Muscle of arm (tissue), 12 donors: ENCODE data around the gene ADAMTS14. TPM values are rescaled to one million over a fixed set of nuclear protein-coding genes. Genes with fewer than 3 reads are reported as not detected.

ENCODE experiments used
- DNase-seq: peaks from one replicate; pipeline ENCODE4 v3.0.0-alpha.2; 2013
- polyA plus RNA-seq, 12 donors: library from polyadenylated mRNA; unstranded; fragments of 120-200 nt; gene quantifications; one replicate each; pipeline ENCODE4 v1.2.1, GENCODE V29; 2013; ENCODE audit not compliant: insufficient read length in 12 of 12

Gene ADAMTS14
- polyA plus RNA-seq, 12 donors: 12.7 to 28.2 (median 16.0) TPM; not detected in 1

DNA sequence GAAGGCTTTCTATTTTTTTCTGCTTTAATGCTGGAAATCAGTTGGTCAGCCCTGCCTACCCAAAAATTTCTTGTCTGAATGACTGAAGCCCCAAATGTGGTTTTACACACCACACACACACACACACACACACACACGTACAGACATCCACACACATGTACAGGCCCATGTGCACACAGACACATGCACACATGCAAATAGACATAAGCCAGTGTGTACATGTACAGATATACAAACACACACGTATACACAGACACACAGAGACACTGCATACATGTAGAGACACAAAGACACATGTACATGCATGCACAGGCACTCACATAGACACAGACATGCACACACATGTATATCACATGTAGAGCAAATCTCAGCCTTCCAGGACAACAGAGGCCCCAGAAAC is 58.6 kb downstream of the ADAMTS14 start:
- no peak for DNase-seq

DNA sequence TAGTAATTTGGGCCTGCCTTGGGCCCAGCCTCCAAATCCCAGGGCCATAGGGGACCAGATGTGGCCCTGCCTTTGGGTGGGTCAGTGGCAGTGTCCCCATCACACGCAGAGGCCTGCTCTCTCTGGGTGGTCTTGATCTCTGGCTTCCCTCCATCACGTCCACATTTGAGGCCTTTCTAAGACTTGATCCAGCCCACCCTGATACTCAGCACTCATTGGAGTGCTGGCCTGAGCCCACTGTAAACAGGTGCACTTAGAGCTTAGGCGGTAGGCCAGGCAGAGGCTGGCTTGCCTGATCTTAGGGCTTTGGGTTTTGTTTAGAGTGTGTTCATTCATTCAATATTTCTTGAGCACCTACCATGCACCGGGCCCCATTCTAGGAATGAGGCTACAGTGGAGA is 60.3 kb downstream of the ADAMTS14 start:
- no peak for DNase-seq

DNA sequence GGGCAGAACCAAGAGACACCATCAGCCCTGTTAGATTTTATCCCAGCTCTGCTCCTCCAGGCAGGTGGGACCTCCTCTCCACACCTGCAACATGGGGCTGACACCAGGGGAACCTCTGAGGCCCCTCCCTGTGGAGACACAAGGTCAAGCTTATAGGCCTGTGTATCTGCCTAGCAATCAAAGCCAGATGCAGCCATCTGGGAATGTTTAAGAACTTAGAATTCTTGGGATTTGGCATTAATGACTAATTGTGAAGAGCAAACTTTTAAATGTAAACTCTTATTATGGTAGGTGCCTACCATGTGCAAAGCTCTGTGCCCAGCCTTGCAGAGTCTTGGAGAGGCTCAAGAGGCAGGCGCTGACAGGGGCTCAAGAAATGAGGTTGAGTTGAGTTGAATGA is 60.7 kb downstream of the ADAMTS14 start:
- no peak for DNase-seq

DNA sequence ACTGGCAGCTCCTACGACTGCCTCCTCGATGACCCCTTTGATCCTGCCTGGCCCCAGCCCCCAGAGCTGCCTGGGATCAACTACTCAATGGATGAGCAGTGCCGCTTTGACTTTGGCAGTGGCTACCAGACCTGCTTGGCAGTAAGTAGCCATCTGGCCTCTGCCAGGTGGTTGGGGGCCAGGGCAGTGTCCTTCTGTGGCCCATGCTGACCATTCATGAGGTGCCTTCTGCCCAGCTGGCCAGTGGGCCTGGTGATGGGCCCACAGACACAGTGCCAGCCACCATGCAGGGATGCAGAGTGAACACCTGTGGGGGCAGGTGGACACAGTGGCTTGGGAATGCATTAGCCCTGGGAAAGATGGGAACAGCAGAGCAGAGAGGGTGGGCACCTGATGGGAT is 62.9 kb downstream of the ADAMTS14 start:
- no peak for DNase-seq

DNA sequence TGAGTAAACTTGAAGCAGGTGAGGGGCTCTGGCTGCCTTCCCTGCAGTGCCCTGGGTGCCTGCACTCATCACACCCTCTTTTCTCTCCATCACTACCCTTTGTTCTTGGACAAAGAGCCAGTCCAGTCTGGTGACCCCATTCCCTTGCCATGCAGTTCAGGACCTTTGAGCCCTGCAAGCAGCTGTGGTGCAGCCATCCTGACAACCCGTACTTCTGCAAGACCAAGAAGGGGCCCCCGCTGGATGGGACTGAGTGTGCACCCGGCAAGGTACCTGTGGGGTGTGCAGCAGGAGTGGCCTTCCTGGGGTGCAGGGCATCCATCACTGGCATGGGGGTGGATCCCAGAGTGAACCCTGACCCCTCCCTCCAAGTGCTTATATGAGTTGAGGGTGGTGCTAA is 64.2 kb downstream of the ADAMTS14 start:
- no peak for DNase-seq

DNA sequence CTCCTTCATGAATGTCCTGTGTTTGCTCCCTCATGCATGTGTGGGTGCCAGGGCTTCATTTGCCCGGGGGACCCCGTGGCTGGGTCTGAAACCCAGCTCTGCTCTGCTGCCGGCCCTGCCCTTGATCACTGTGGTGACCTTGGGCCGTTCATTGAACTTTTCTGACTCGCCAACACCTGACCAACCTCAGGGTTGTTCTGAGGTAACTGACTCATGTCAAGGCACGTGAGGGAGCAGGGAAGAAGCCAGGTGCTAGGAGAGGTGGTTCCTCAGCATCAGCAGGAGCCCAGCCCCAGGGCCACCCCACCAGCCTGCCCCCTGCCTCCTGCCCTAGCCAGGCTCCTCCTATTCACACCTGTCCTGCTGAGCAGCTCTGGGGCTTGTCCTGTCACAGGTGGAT is 64.9 kb downstream of the ADAMTS14 start:
- no peak for DNase-seq

DNA sequence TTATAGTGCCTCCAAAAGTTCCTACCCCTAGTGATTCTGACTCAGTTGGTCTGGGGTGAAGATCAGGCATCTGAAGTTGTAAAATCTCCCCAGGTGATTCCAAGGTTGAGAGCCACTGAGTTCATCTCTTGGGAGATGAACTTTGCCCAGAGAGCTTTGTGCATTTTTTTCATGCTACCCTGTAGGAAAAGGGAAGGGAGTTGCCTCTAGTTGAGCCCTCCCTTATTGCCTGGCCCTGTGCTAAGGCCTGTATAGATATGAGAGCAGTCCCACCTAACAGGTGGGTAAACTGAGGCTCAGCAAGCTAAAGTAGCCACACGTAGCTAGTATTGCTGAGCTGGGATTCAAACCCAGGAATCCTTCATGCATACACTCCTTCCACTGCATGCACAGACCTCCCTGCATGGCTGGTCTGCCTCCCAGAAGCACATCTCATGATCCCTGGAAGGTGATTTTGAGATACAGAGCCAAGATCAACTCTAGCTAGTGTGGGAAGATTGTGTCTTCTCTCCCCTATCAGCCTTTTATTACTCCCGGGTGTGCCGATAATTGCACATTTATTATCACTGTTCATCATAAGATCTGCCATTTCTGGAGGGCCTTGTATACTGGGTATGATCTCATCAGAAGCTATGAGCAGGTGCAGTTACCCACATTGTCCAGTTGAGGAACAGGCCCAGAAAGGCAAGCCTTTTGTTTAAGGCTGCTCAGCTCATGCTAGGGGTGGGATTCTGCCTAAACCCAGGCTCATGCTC is 65.9 kb downstream of the ADAMTS14 start:
- DNase-seq: no peak

DNA sequence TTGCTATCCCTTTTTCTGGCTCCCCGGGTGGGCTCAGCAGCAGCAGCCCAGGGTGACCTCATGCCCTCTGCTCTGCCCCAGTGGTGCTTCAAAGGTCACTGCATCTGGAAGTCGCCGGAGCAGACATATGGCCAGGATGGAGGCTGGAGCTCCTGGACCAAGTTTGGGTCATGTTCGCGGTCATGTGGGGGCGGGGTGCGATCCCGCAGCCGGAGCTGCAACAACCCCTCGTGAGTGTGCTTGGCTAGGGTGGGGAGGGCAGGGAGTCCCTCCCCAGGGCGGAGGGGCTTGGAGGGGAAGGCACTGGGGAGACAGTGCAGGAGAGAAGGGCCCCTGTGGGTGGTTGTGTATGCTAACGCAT is 66.4 kb downstream of the ADAMTS14 start:
- no peak for DNase-seq

DNA sequence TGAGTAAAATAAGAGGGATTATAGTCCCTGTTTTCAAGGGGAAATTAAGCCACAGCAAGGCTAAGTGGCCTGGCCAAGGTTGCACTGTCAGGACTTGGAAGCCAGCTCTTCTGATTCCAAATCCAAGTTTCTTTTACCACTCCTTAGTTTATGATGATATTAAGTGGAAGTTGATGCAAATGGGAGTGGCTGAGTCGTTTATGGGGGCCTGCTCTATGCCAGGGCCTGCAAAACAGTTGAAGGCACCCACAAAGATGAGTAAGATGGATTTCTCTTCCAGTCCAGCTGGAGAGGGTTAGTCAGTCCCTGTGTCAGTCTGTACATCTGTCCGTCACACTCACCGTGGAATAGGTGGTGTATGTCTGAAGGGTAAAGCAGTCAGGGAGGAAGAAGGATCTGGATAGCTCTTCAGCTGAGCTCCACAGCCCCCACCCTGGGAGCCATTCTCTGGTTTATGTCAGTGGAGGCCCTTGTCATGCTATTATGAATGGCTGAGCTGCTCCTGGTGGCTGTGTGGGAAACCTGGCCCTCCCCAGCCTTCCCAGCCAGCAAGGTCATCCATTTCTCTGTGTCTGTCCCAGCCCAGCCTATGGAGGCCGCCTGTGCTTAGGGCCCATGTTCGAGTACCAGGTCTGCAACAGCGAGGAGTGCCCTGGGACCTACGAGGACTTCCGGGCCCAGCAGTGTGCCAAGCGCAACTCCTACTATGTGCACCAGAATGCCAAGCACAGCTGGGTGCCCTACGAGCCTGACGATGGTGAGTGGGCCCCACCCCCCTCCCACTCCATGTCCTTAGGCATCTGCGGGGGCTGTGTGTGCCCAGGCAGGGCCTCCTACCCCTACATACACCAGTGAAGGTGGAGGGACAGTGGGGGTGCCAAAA is 68.3 kb downstream of the ADAMTS14 start:
- DNase-seq: no peak

DNA sequence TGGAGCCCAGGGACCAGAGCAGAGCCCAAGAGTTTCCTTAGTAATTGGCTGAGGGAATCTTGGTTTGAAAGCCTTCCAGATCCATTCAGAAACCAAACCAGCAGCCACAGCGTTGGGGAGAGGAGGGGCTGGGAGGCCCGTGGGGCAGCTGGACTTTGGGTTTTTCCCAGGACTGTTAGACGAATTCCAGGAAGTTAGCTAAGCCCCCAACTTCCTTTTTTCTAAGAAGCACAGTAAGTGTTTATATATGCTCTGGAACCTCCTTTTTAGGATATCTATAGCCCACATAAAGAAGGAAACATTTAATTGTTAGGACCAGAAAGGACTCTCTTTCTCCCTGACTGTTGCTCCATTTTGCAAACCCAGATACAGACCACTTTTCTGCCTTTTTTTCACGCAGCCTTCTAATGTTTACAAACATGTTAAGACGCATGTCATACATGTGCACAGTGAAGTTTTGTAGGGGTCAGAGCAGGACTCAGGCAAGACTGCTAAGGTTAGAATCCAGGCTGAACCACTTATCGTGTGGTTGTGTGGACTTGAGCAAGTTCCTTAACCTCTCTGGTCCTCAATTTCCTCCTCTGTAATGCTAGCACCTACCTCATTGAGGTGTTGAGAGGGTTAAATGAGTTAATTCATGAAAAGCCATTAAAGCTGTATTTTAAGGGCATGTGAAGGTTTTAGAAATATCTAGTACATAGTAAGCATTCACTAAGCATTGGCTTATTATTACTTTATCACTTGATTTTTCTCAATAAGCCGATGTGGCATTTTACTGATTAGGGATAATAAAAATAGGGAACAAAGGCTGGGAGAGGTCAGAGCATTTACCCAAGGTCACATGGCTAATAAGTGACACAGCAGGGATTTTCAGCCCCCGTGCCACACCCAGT is 70.5 kb downstream of the ADAMTS14 start:
- DNase-seq: peak; percentile 73

DNA sequence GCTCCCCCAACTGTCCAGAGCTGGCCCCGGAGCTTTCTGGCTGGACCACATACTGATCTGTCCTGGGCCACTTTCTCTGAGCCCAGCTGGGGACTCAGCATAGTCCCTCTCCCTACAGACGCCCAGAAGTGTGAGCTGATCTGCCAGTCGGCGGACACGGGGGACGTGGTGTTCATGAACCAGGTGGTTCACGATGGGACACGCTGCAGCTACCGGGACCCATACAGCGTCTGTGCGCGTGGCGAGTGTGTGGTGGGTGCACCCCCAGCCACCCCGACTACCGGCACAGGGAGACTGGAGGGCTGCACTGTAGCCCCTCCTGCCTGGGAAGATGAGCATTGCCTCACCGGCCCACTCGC is 71.1 kb downstream of the ADAMTS14 start:
- no peak for DNase-seq

DNA sequence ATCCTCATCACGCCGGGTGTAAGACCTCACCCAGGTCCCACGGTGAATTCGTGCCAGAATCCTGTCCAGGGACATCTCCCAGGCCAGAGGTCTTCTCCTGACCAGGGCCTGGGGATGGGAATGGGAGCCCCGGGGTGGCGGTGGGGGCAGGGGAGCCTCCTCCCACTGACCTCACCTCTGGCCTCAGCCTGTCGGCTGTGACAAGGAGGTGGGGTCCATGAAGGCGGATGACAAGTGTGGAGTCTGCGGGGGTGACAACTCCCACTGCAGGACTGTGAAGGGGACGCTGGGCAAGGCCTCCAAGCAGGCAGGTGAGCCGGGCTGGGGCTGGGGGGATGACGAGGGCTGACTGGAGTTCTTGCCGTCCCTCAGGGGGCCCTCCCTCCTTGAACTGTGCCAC is 71.6 kb downstream of the ADAMTS14 start:
- no peak for DNase-seq

DNA sequence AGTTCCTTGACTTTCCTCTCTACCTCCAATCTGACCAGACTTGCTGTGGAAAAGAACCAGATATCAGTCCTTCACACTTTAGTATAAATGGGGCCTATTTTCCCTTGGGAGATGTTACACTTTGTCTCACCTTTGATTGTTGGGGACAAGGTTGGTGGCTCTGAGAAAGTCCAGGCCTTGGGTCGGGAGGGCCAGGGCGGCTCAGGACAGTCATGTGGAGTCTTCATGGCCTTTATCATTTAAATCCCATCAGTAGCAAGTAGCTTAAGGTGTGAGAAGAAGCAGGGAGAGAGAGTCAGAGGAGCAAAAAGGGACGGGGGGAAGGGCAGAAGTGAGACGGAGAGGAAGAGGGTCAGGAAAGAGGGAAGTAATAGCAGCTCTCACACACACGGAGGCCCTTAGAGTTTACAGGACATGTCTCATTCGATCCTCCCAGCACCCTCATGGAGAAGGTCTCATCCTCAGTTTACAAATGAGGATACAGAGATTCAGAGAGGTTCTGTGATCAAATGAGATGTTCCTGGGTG is 72.4 kb downstream of the ADAMTS14 start:
- no peak for DNase-seq

DNA sequence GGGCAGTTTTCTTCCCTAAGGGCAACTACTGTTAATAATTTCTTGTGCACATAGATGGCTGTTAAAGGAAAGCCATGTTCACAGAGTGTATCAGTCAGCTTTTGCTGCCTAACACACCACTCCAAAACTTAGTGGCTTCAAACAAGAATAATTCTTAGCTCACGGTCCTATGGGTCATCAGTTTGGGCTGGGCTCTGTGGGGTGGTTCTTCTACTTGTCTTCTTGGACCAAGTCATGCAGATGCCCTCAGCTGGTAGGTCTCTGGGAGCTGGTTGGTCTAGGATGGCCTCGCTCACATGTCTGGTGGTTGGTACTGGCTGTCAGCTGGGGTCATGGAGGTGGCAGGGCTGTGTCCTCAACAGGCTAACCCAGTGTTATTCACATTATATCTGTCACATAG is 73.2 kb downstream of the ADAMTS14 start:
- DNase-seq: no peak

DNA sequence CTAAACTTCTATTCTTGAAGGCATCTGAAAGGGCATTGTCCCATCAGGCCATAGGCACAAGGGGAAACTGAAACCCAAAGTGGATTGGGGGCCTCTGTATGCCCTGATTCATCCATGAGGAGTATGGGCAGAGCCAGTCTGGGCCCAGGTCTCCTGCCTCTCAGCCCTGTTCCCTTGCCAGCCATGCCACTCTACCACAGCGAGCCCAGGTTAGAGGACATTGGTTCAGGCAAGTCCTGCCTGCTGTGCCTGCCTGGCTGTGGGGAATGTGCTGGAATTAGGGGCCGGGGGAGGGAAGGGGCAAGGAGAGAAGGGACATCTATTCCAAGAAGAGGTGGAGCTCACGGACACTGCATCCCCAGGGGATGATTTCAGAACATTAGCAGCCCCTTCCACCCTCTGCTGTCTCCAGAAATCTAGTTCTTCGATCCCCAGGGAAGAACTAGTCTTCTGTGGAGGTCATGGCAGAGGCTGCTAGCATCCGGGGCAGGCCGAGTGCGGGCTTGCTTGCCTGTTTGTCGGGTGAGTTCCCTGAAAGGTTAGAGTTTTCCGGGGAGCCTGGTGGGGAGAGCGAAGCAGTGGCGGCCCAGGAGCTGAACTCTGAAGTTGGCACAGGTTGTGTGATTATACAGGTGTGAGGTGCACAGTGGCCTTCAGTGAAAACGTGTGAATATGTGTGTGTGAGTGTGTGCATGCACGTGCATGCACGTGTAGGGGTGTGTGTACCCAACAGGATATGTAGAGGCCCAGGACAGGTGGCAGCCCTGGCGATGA is 75.1 kb downstream of the ADAMTS14 start:
- no peak for DNase-seq

DNA sequence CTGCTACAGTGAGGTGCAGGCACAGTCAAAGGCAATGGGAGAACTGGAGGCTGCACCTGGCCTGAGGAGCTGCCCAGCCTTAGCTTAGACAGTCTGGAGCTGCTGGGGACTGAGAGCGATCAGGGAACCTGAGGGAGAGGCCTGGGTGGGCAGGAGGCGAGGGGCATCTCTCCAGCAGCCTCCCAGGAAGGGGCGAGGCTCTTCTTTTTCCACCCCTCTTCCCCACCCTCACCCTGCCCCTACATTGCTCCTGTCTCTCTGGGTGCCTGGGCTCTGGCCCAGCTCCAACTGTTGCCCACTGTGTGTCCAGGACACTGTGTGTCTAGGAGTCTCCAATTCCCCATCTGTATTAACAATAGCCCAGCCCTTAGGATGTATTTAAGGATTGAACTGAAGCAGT is 76.0 kb downstream of the ADAMTS14 start:
- no peak for DNase-seq

DNA sequence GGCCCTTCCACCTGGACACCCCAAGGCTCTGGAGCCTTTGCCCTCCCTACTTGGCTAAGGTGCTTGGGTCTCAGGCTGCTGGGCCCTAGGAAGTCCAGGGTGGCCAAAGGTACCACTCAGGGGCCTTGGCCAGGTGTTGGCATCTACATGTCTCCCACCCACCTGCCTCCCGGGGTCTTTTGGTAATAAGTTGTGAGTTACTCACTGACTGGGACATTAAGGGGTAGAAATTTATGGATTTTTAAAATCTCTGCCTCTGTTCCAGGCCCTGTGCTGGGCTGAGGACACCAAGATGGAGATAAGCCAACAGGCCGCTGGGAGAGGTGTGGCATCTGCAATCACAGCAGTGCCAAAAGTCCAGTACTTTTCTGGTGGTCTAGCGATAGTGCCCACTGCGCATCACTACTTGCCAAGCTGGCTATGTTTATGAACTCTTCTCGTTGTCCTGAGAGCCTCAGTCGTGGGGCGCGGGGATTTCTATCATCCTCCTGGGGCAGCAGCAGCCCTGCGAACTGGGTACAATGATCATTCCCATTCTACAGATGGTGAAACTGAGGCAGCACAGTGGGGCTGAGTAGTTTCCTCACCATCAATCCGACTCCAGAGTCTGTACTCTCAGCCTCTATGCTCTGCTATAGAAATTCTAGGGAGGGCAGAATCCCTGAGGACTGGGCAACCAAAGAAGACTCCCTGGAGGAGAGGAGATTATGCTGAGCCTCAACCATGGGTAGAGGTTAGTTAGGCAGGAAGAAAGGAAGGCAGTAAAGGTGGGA is 76.7 kb downstream of the ADAMTS14 start:
- DNase-seq: no peak

DNA sequence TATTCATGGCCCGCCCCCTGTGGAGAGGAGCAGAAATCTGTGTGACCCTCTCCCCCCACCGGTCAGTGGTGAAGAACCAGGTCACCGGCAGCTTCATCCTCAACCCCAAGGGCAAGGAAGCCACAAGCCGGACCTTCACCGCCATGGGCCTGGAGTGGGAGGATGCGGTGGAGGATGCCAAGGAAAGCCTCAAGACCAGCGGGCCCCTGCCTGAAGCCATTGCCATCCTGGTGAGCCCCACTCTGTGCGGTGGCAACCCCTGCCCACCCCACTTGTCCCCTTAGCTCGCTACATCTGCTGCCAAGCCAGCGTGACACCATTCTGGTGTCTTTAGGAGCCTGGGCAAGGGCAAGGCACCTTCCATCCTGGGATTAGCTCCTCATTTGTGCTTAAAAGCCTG is 77.5 kb downstream of the ADAMTS14 start:
- DNase-seq: no peak

DNA sequence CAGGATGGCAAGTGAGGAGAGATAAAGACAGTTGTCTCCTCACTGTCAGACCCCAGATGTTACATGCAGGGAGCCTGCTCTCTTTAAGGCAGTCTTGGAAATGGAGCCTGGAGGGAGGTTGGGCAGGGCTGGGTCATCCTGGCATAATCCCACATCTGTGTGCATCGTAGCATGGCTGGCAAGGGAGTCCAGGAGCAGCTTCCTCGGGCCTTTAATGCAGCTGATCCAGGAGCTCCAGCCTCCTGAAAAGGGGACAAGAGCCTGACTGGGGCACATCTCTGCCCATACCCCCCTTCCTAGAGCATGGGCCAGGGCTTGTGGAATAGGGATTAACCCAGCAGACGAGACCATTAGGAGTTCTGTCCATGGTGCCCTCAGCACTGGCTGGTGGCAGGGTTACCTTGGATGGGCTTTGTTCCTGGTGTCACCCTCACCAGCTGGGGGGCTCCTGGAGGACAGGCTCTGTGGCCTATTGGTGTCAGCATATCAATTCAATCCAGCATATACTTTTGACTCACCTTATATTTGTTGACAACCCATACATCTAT is 77.9 kb downstream of the ADAMTS14 start:
- DNase-seq: no peak

DNA sequence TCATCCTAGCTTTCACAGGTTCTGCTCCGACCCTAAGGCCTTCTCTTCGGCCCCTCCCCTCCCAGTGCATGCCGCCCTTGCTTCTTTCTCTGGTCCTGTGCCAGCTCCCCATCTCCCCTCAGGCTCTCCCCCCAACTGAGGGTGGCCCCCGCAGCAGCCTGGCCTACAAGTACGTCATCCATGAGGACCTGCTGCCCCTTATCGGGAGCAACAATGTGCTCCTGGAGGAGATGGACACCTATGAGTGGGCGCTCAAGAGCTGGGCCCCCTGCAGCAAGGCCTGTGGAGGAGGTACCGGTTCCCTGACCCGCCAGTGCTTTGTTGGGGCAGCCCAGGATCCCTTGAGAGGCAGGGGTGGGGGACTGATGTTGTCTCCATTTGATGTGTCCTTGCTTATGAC is 79.0 kb downstream of the ADAMTS14 start:
- DNase-seq: no peak
